Activated CD8-positive, alpha-beta T cell treated with anti-CD3 and anti-CD28 coated beads for 36 hours (primary cell): ENCODE results near the gene CACNA2D4. TPM values are rescaled to one million over a fixed set of nuclear protein-coding genes. Genes with fewer than 3 reads are reported as not detected.

Experiments used
- ATAC-seq: fragments of 200-7000 bp; cut with Tn5 transposase; one replicate; pipeline ENCODE4 v1.10.0; 2021; ENCODE audit warnings: mild to moderate bottlenecking, moderate library complexity
- CTCF ChIA-PET: fragments of 350-600 bp; sonication (Branson Sonifier 250); formaldehyde crosslinking; loops from one replicate; lab custom pipeline; 2021; ENCODE audit warnings: antibody characterized with exemption; lab: Charles Lee
- POLR2A ChIA-PET: fragments of 350-600 bp; sonication (Branson Sonifier 250); formaldehyde crosslinking; loops from one replicate; lab custom pipeline; 2021; ENCODE audit warnings: antibody characterized with exemption; lab: Charles Lee
- DNase-seq: peaks from one replicate; pipeline ENCODE4 v3.0.0-alpha.2; 2020
- H3K27ac Mint-ChIP-seq: one replicate; pipeline ENCODE4 v1.8.0; 2021; ENCODE audit warnings: mild to moderate bottlenecking, mixed read lengths
- H3K27me3 Mint-ChIP-seq: one replicate; pipeline ENCODE4 v1.8.0; 2021; ENCODE audit warnings: mixed read lengths
- H3K36me3 Mint-ChIP-seq: one replicate; pipeline ENCODE4 v1.8.0; 2021; ENCODE audit warnings: low read depth, mixed read lengths
- H3K4me1 Mint-ChIP-seq: one replicate; pipeline ENCODE4 v1.8.0; 2021; ENCODE audit warnings: low read depth, mixed read lengths
- H3K4me3 Mint-ChIP-seq: one replicate; pipeline ENCODE4 v1.8.0; 2021; ENCODE audit warnings: mild to moderate bottlenecking, moderate library complexity, mixed read lengths
- H3K9me3 Mint-ChIP-seq: one replicate; pipeline ENCODE4 v1.8.0; 2021; ENCODE audit warnings: mixed read lengths
- CTCF ChIP-seq: fragments of 200-600 bp; IDR thresholded peaks from one replicate; pipeline ENCODE4 v1.8.0; 2022; ENCODE audit warnings: antibody characterized with exemption, mild to moderate bottlenecking
- intact Hi-C: fragments of 100-400 bp; cut with micrococcal nuclease; formaldehyde crosslinking; loops from one replicate; pipeline ENCODE4 v1.10.0; 2022
- total RNA-seq, 2 experiments: library from RNA; stranded (reverse); gene quantifications; one replicate each; pipeline ENCODE4 v1.2.3, GENCODE V29; 2021

Gene CACNA2D4
- total RNA-seq, 2 experiments from 2014 or later: 4.2 to 4.3 TPM

- CTCF ChIA-PET: interaction anchor here (0.6 to 3.9 kb wide), 3 partner anchors 13 to 204 kb away, joined by 3 to 25 read pairs (median 4); no protein-coding TSS in a partner anchor
- H3K9me3 Mint-ChIP-seq: no peaks in the 10 kb centered on the region
- no peak for TF ChIP-seq CTCF
- ATAC-seq: no peak
- H3K27me3 Mint-ChIP-seq: no peaks in the 10 kb centered on the region
- DNase-seq: no peak
- peaks cover 6% of the 10 kb centered on the region for H3K4me1 Mint-ChIP-seq
- intact Hi-C loops: no loop called here
- H3K36me3 Mint-ChIP-seq: no peaks in the 10 kb centered on the region
- POLR2A ChIA-PET: no interaction called here
- H3K4me3 Mint-ChIP-seq: no peak overlapping the region
- no peak overlapping the region for H3K27ac Mint-ChIP-seq
These were observed 114.7 kb downstream of the CACNA2D4 start for GRCh38 chr12:1803736-1804135.

- DNase-seq (no peak), ATAC-seq (no peak)
- CTCF ChIA-PET: interaction anchor here (3.9 kb wide), 1 partner anchor 138 kb away, joined by 25 read pairs; no protein-coding TSS in a partner anchor
- Mint-ChIP-seq H3K36me3 (no peaks in the 10 kb centered on the region), H3K4me1 (peaks cover 6% of the 10 kb centered on the region), H3K9me3 (no peaks in the 10 kb centered on the region), H3K4me3 (no peak overlapping the region), H3K27me3 (no peaks in the 10 kb centered on the region), H3K27ac (no peak overlapping the region)
- intact Hi-C loops: no loop called here
- POLR2A ChIA-PET: interaction anchor here (0.9 kb wide), 1 partner anchor 139 kb away, joined by 4 read pairs; no protein-coding TSS in a partner anchor
- TF ChIP-seq CTCF: no peak
These were observed 117.0 kb downstream of the CACNA2D4 start for GRCh38 chr12:1801303-1801975.

- DNase-seq (peak; percentile 40), ATAC-seq (no peak)
- POLR2A ChIA-PET: interaction anchor here (0.6 to 0.9 kb wide), 3 partner anchors 66 to 157 kb away, joined by 3 to 4 read pairs (median 4); no protein-coding TSS in a partner anchor
- peaks cover 8% of the 10 kb centered on the region for H3K4me1 Mint-ChIP-seq
- H3K9me3 Mint-ChIP-seq: no peaks in the 10 kb centered on the region
- H3K27ac Mint-ChIP-seq: no peak overlapping the region
- intact Hi-C loops: no loop called here
- TF ChIP-seq CTCF: no peak
- CTCF ChIA-PET: interaction anchor here (1.6 to 3.9 kb wide), 3 partner anchors 10 to 139 kb away, joined by 6 to 29 read pairs (median 25); no protein-coding TSS in a partner anchor
- H3K4me3 Mint-ChIP-seq: no peak overlapping the region
- H3K36me3 Mint-ChIP-seq: no peaks in the 10 kb centered on the region
- H3K27me3 Mint-ChIP-seq: no peaks in the 10 kb centered on the region
These were observed 117.8 kb downstream of the CACNA2D4 start for GRCh38 chr12:1800401-1801302.

GRCh38 chr12:1799882-1800400, 118.5 kb downstream of the CACNA2D4 start:
- Mint-ChIP-seq H3K27ac (no peak overlapping the region), H3K4me3 (no peak overlapping the region), H3K4me1 (peaks cover 10% of the 10 kb centered on the region), H3K27me3 (no peaks in the 10 kb centered on the region), H3K36me3 (no peaks in the 10 kb centered on the region), H3K9me3 (no peaks in the 10 kb centered on the region)
- intact Hi-C loops: no loop called here
- DNase-seq: no peak
- POLR2A ChIA-PET: interaction anchor here (0.6 to 0.8 kb wide), 2 partner anchors 67 to 157 kb away, joined by 3 to 4 read pairs; no protein-coding TSS in a partner anchor
- TF ChIP-seq CTCF: no peak
- no peak for ATAC-seq
- CTCF ChIA-PET: interaction anchor here (1.6 to 3.0 kb wide), 2 partner anchors 9 to 140 kb away, joined by 6 to 29 read pairs; no protein-coding TSS in a partner anchor
